ENCODE data around the gene PPRC1. TPM values are rescaled to one million over a fixed set of nuclear protein-coding genes. Genes with fewer than 3 reads are reported as not detected.

The PPRC1 gene
- total RNA-seq, 1 donor from 2014 or later = 77.2 TPM

GRCh38 chr10:102139281-102140110 lies 6.7 kb downstream of the PPRC1 start:
- peaks cover 24% of the 10 kb centered on the region for H3K4me1 Mint-ChIP-seq
- no peak overlapping the region for H3K4me3 Mint-ChIP-seq
- H3K27me3 Mint-ChIP-seq = no peaks in the 10 kb centered on the region
- TF ChIP-seq CTCF (IDR thresholded peaks at IDR 0.05) = no peak
- peaks cover 76% of the 10 kb centered on the region for H3K36me3 Mint-ChIP-seq (ENCODE audit: low read depth)
- H3K27ac Mint-ChIP-seq = no peak overlapping the region
- ChIA-PET CTCF (no interaction called here), POLR2A (interaction anchor here (0.8 to 2.8 kb wide), 2 partner anchors 12 to 46 kb away, joined by 7 to 9 read pairs; partner anchors contain the start of gene NOLC1)
- H3K9me3 Mint-ChIP-seq = no peaks in the 10 kb centered on the region
- intact Hi-C loops (cut with micrococcal nuclease) = no loop called here
- ATAC-seq (ENCODE audit: low read depth) = no peak
- no peak for DNase-seq

GRCh38 chr10:102140218-102140617 lies 7.4 kb downstream of the PPRC1 start:
- H3K27me3 Mint-ChIP-seq = no peaks in the 10 kb centered on the region
- POLR2A ChIA-PET = interaction anchor here (0.8 kb wide), 1 partner anchor 45 kb away, joined by 7 read pairs; no protein-coding TSS in a partner anchor

GRCh38 chr10:102140913-102141540 lies 8.2 kb downstream of the PPRC1 start:
- CTCF ChIA-PET = no interaction called here
- TF ChIP-seq CTCF (IDR thresholded peaks at IDR 0.05) = no peak
- no peaks in the 10 kb centered on the region for H3K27me3 Mint-ChIP-seq
- peaks cover 81% of the 10 kb centered on the region for H3K36me3 Mint-ChIP-seq (ENCODE audit: low read depth)
- no peak for DNase-seq
- POLR2A ChIA-PET = no interaction called here
- H3K9me3 Mint-ChIP-seq = no peaks in the 10 kb centered on the region
- no peak overlapping the region for H3K4me3 Mint-ChIP-seq
- ATAC-seq (ENCODE audit: low read depth) = no peak
- no peak overlapping the region for H3K27ac Mint-ChIP-seq
- peaks cover 11% of the 10 kb centered on the region for H3K4me1 Mint-ChIP-seq
- intact Hi-C loops (cut with micrococcal nuclease) = no loop called here

More at GRCh38 chr10:102140218-102140617, 7.4 kb downstream of the PPRC1 start:
- DNase-seq (no peak), ATAC-seq (ENCODE audit: low read depth) (no peak)
- H3K27ac Mint-ChIP-seq = no peak overlapping the region
- peaks cover 80% of the 10 kb centered on the region for H3K36me3 Mint-ChIP-seq (ENCODE audit: low read depth)
- no peak for TF ChIP-seq CTCF (IDR thresholded peaks at IDR 0.05)
- H3K4me1 Mint-ChIP-seq = peaks cover 17% of the 10 kb centered on the region
- H3K9me3 Mint-ChIP-seq = no peaks in the 10 kb centered on the region
- intact Hi-C loops (cut with micrococcal nuclease) = no loop called here
- CTCF ChIA-PET = no interaction called here
- H3K4me3 Mint-ChIP-seq = no peak overlapping the region

- no peaks in the 10 kb centered on the region for H3K27me3 Mint-ChIP-seq
- H3K36me3 Mint-ChIP-seq (ENCODE audit: low read depth) = peaks cover 87% of the 10 kb centered on the region
- POLR2A ChIA-PET = no interaction called here
- CTCF ChIA-PET = no interaction called here
- no peak overlapping the region for H3K4me3 Mint-ChIP-seq
- no peak for TF ChIP-seq CTCF (IDR thresholded peaks at IDR 0.05)
- no peak for DNase-seq
- no peaks in the 10 kb centered on the region for H3K9me3 Mint-ChIP-seq
- ATAC-seq (ENCODE audit: low read depth) = no peak
- no peak overlapping the region for H3K27ac Mint-ChIP-seq
- intact Hi-C loops (cut with micrococcal nuclease) = no loop called here
- H3K4me1 Mint-ChIP-seq = peaks cover 8% of the 10 kb centered on the region
Measured at GRCh38 chr10:102141583-102142107, 8.8 kb downstream of the PPRC1 start.

GRCh38 chr10:102146971-102147428 lies 14.2 kb downstream of the PPRC1 start:
- ChIA-PET CTCF (no interaction called here), POLR2A (interaction anchor here (1.4 kb wide), 1 partner anchor 14 kb away, joined by 5 read pairs; the partner anchor contains the start of gene PPRC1)
- TF ChIP-seq CTCF (IDR thresholded peaks at IDR 0.05) = no peak
- intact Hi-C loops (cut with micrococcal nuclease) = no loop called here
- Mint-ChIP-seq H3K4me3 (no peak overlapping the region), H3K36me3 (ENCODE audit: low read depth) (peaks cover 86% of the 10 kb centered on the region), H3K4me1 (peaks cover 11% of the 10 kb centered on the region), H3K27ac (no peak overlapping the region), H3K27me3 (no peaks in the 10 kb centered on the region), H3K9me3 (no peaks in the 10 kb centered on the region)
- ATAC-seq (ENCODE audit: low read depth) = no peak
- no peak for DNase-seq
